ENCODE results near the gene UGT1A8.
"Not testable (repeated sequence)": the region's sequence is repeated elsewhere in the genome, so short reads cannot be mapped to it uniquely, and the experiment has no call there.

Gene UGT1A8

GRCh38 chr2:233736868-233737653 is 119.6 kb downstream of the UGT1A8 start:
- not testable (repeated sequence) for DNase-seq

GRCh38 chr2:233740870-233741269 is 123.4 kb downstream of the UGT1A8 start:
- DNase-seq = no peak

- DNase-seq = no peak
Observed at GRCh38 chr2:233743464-233744259, 126.2 kb downstream of the UGT1A8 start.

GRCh38 chr2:233745073-233745755 is 127.8 kb downstream of the UGT1A8 start:
- DNase-seq = no peak

- DNase-seq = not testable (repeated sequence)
Observed at GRCh38 chr2:233745838-233746237, 128.4 kb downstream of the UGT1A8 start.

- DNase-seq = no peak
Observed at GRCh38 chr2:233746475-233747282, 129.2 kb downstream of the UGT1A8 start.

GRCh38 chr2:233747283-233747544 is 129.8 kb downstream of the UGT1A8 start:
- DNase-seq = no peak

GRCh38 chr2:233750689-233751088 is 133.3 kb downstream of the UGT1A8 start:
- not testable (repeated sequence) for DNase-seq

GRCh38 chr2:233751212-233752009 is 134.0 kb downstream of the UGT1A8 start:
- DNase-seq = not testable (repeated sequence)

- no peak for DNase-seq
Observed at GRCh38 chr2:233754872-233755611, 137.6 kb downstream of the UGT1A8 start.

GRCh38 chr2:233756429-233757081 is 139.1 kb downstream of the UGT1A8 start:
- DNase-seq = no peak

GRCh38 chr2:233758141-233758540 is 140.7 kb downstream of the UGT1A8 start:
- no peak for DNase-seq

- no peak for DNase-seq
Observed at GRCh38 chr2:233758849-233759248, 141.4 kb downstream of the UGT1A8 start.

GRCh38 chr2:233760043-233760442 is 142.6 kb downstream of the UGT1A8 start, which contains the start of gene UGT1A1:
Gene UGT1A1 (plus strand): TSS chr2:233760270. CDS start chr2:233760288, 18 bp downstream.
- DNase-seq = no peak

GRCh38 chr2:233761040-233761769 is 143.8 kb downstream of the UGT1A8 start:
- no peak for DNase-seq

GRCh38 chr2:233764264-233764663 is 146.8 kb downstream of the UGT1A8 start:
- DNase-seq = no peak

GRCh38 chr2:233764761-233765160 is 147.3 kb downstream of the UGT1A8 start:
- no peak for DNase-seq

GRCh38 chr2:233766416-233766815 is 149.0 kb downstream of the UGT1A8 start:
- no peak for DNase-seq

- no peak for DNase-seq
Observed at GRCh38 chr2:233768076-233768475, 150.6 kb downstream of the UGT1A8 start.

GRCh38 chr2:233769260-233769659 is 151.8 kb downstream of the UGT1A8 start:
- no peak for DNase-seq

Measured in Kasumi-1 (cell line).